HepG2 (cell line): ENCODE data around the gene APOL4.

ENCODE experiments used
- ATAD3A ChIP-seq: sonication (generic); formaldehyde crosslinking; IDR thresholded peaks from 2 replicates; pipeline ENCODE4 v1.4.0; 2020; ENCODE audit warnings: missing genetic modification reagents
- CEBPB ChIP-seq: IDR thresholded peaks from 2 replicates; pipeline ENCODE4 v1.6.1; 2011; ENCODE audit warnings: low read depth, low read length, improper control_type of control experiment, borderline replicate concordance
- DNMT1 ChIP-seq: sonication (generic); formaldehyde crosslinking; IDR thresholded peaks from 2 replicates; pipeline ENCODE4 v1.5.1; 2020; ENCODE audit warnings: mild to moderate bottlenecking, missing genetic modification reagents
- KAT7 ChIP-seq: IDR thresholded peaks from 2 replicates; pipeline ENCODE4 v1.6.1; 2018; ENCODE audit warnings: borderline replicate concordance, missing compliant biosample characterization
- POLR2G ChIP-seq: fragments of 200-400 bp; formaldehyde crosslinking; IDR thresholded peaks from 2 replicates; pipeline ENCODE4 v1.6.1; 2018; ENCODE audit warnings: mild to moderate bottlenecking, low read depth, low read length, moderate library complexity
- SNRNP70 ChIP-seq: fragments of 200-400 bp; formaldehyde crosslinking; IDR thresholded peaks from 2 replicates; pipeline ENCODE4 v1.6.1; 2017; ENCODE audit warnings: mild to moderate bottlenecking, low read depth, low read length, moderate library complexity
- SP2 ChIP-seq: sonication (generic); formaldehyde crosslinking; IDR thresholded peaks from 2 replicates; pipeline ENCODE4 v1.5.1; 2020; ENCODE audit warnings: mild to moderate bottlenecking, missing genetic modification reagents
- ZNF263 ChIP-seq: sonication (generic); formaldehyde crosslinking; IDR thresholded peaks from 2 replicates; pipeline ENCODE4 v1.4.0; 2020; ENCODE audit warnings: missing genetic modification reagents
- ZNF766 ChIP-seq: sonication (generic); formaldehyde crosslinking; IDR thresholded peaks from 2 replicates; pipeline ENCODE4 v1.5.0; 2020; ENCODE audit warnings: missing genetic modification reagents, borderline replicate concordance
- TF ChIP-seq, protein P1 (sequence below): sonication (generic); formaldehyde crosslinking; IDR thresholded peaks from 2 replicates; pipeline ENCODE4 v1.5.0; 2020; ENCODE audit warnings: mild to moderate bottlenecking, missing genetic modification reagents, moderate library complexity
- TF ChIP-seq, protein P2 (sequence below): IDR thresholded peaks from 2 replicates; pipeline ENCODE4 v1.6.1; 2012; ENCODE audit warnings: inconsistent platforms
- TF ChIP-seq, protein P3 (sequence below): sonication (generic); formaldehyde crosslinking; IDR thresholded peaks from 2 replicates; pipeline ENCODE4 v1.5.0; 2020; ENCODE audit warnings: mild to moderate bottlenecking, missing genetic modification reagents

DNA sequence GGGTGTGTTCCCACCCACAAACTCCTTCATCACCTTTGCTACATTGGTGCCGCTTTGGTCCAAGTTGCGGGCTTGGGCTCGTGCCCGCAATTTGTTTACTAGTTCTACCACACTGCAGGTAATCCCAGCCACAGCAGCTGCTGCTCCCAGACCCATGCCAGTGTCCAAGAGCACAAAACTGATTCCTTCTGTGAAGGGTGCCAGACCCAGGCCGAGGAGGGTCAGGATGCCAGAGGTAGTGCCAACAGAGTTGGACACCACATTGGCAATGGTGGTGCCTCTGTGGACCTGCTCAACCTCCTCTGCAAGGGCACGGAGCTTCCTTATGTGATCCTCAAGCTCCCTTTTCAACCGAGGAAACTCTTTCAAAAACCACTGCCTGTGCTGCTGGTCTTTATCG lies 26.2 kb upstream of the APOL4 start:
- no peak for TF ChIP-seq ATAD3A (CRISPR knock-in tag)
- no peak for TF ChIP-seq POLR2G
- no peak for TF ChIP-seq SP2
- TF ChIP-seq CEBPB: no peak
- TF ChIP-seq KAT7: no peak
- TF ChIP-seq ZNF766 (CRISPR knock-in tag): no peak
- TF ChIP-seq, protein P1, sequence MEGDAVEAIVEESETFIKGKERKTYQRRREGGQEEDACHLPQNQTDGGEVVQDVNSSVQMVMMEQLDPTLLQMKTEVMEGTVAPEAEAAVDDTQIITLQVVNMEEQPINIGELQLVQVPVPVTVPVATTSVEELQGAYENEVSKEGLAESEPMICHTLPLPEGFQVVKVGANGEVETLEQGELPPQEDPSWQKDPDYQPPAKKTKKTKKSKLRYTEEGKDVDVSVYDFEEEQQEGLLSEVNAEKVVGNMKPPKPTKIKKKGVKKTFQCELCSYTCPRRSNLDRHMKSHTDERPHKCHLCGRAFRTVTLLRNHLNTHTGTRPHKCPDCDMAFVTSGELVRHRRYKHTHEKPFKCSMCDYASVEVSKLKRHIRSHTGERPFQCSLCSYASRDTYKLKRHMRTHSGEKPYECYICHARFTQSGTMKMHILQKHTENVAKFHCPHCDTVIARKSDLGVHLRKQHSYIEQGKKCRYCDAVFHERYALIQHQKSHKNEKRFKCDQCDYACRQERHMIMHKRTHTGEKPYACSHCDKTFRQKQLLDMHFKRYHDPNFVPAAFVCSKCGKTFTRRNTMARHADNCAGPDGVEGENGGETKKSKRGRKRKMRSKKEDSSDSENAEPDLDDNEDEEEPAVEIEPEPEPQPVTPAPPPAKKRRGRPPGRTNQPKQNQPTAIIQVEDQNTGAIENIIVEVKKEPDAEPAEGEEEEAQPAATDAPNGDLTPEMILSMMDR (CRISPR knock-in tag): no peak
- no peak for TF ChIP-seq SNRNP70
- no peak for TF ChIP-seq ZNF263 (CRISPR knock-in tag)
- TF ChIP-seq DNMT1: no peak
- TF ChIP-seq, protein P2, sequence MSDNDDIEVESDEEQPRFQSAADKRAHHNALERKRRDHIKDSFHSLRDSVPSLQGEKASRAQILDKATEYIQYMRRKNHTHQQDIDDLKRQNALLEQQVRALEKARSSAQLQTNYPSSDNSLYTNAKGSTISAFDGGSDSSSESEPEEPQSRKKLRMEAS: no peak
- TF ChIP-seq, protein P3, sequence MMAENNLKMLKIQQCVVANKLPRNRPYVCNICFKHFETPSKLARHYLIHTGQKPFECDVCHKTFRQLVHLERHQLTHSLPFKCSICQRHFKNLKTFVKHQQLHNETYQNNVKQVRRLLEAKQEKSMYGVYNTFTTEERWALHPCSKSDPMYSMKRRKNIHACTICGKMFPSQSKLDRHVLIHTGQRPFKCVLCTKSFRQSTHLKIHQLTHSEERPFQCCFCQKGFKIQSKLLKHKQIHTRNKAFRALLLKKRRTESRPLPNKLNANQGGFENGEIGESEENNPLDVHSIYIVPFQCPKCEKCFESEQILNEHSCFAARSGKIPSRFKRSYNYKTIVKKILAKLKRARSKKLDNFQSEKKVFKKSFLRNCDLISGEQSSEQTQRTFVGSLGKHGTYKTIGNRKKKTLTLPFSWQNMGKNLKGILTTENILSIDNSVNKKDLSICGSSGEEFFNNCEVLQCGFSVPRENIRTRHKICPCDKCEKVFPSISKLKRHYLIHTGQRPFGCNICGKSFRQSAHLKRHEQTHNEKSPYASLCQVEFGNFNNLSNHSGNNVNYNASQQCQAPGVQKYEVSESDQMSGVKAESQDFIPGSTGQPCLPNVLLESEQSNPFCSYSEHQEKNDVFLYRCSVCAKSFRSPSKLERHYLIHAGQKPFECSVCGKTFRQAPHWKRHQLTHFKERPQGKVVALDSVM (CRISPR knock-in tag): no peak
